Neural progenitor cell (in vitro differentiated cells): ENCODE results near the gene EPHB4. TPM values are rescaled to one million over a fixed set of nuclear protein-coding genes. Genes with fewer than 3 reads are reported as not detected.

Source experiments
- DNase-seq: peaks from one replicate; pipeline ENCODE4 v3.0.0-alpha.2; 2016; ENCODE audit warnings: low spot score
- H2AFZ ChIP-seq: fragments of 200-600 bp; sonication (generic); replicated peaks from 2 replicates; pipeline ENCODE4 v1.6.1; 2016; ENCODE audit warnings: antibody characterized with exemption
- H3F3A ChIP-seq: fragments of 200-600 bp; sonication (generic); 2 replicates; pipeline ENCODE4 v1.6.1; 2016; ENCODE audit warnings: antibody characterized with exemption, low read depth
- H3K27ac ChIP-seq: fragments of 200-600 bp; sonication (generic); 2 replicates; pipeline ENCODE4 v1.5.1; 2016; ENCODE audit warnings: mild to moderate bottlenecking
- H3K27me3 ChIP-seq: fragments of 200-600 bp; sonication (generic); 2 replicates; pipeline ENCODE4 v1.6.1; 2016; ENCODE audit warnings: mild to moderate bottlenecking, moderate library complexity
- H3K36me3 ChIP-seq: fragments of 200-600 bp; sonication (generic); 2 replicates; pipeline ENCODE4 v1.5.1; 2016
- H3K4me1 ChIP-seq: fragments of 200-600 bp; sonication (generic); 2 replicates; pipeline ENCODE4 v1.6.1; 2016; ENCODE audit warnings: mixed run types
- H3K4me2 ChIP-seq: fragments of 200-600 bp; sonication (generic); 2 replicates; pipeline ENCODE4 v1.6.1; 2016
- H3K4me3 ChIP-seq: fragments of 200-600 bp; sonication (generic); 2 replicates; pipeline ENCODE4 v1.5.1; 2016
- H3K79me2 ChIP-seq: fragments of 200-600 bp; sonication (generic); 2 replicates; pipeline ENCODE4 v1.6.1; 2016; ENCODE audit warnings: low read depth
- H3K9ac ChIP-seq: fragments of 200-600 bp; sonication (generic); 2 replicates; pipeline ENCODE4 v1.6.1; 2016
- H3K9me3 ChIP-seq: fragments of 200-600 bp; sonication (generic); 2 replicates; pipeline ENCODE4 v1.5.1; 2016; ENCODE audit warnings: low read depth
- H4K20me1 ChIP-seq: fragments of 200-600 bp; sonication (generic); 2 replicates; pipeline ENCODE4 v1.6.1; 2016; ENCODE audit warnings: low read depth
- H3K27ac Mint-ChIP-seq: 3 replicates; pipeline ENCODE4 v1.8.0; 2021; ENCODE audit warnings: mixed read lengths
- H3K27me3 Mint-ChIP-seq: 2 replicates; pipeline ENCODE4 v1.8.0; 2022; ENCODE audit warnings: low read depth, mild to moderate bottlenecking, inconsistent platforms, moderate library complexity, mixed read lengths; ENCODE audit not compliant: insufficient read depth
- H3K36me3 Mint-ChIP-seq: 3 replicates; pipeline ENCODE4 v1.8.0; 2021; ENCODE audit warnings: mixed read lengths
- H3K4me1 Mint-ChIP-seq: 3 replicates; pipeline ENCODE4 v1.8.0; 2021; ENCODE audit warnings: mixed read lengths
- H3K4me3 Mint-ChIP-seq: 3 replicates; pipeline ENCODE4 v1.8.0; 2021; ENCODE audit warnings: mild to moderate bottlenecking, moderate library complexity, mixed read lengths
- H3K9me3 Mint-ChIP-seq: 3 replicates; pipeline ENCODE4 v1.8.0; 2020; ENCODE audit warnings: mixed read lengths
- CTCF ChIP-seq: fragments of 200-600 bp; sonication (generic); IDR thresholded peaks from 2 replicates; pipeline ENCODE4 v1.5.1; 2017; ENCODE audit warnings: antibody characterized with exemption, mild to moderate bottlenecking
- EZH2 ChIP-seq: fragments of 200-600 bp; sonication (generic); IDR thresholded peaks from 2 replicates; pipeline ENCODE4 v1.6.1; 2017; ENCODE audit warnings: antibody characterized with exemption, mild to moderate bottlenecking, moderate library complexity
- EZH2phosphoT487 ChIP-seq: fragments of 200-600 bp; sonication (generic); IDR thresholded peaks from 2 replicates; pipeline ENCODE4 v1.6.1; 2017; ENCODE audit warnings: antibody characterized with exemption
- total RNA-seq: library from RNA; depleted of rRNA; stranded (reverse); fragments of >200 nt; gene quantifications from 2 replicates; pipeline ENCODE4 v1.2.3, GENCODE V29; 2015; ENCODE audit warnings: low replicate concordance

Gene EPHB4
- total RNA-seq, 1 donor from 2014 or later, result 66.5 TPM

- Histone ChIP-seq H3K27me3 (no peaks in the 10 kb centered on the region), H3K9me3 (no peaks in the 10 kb centered on the region), H3K4me1 (peaks cover 8% of the 10 kb centered on the region), H3K4me3 (no peak overlapping the region), H3K9ac (no peak overlapping the region), H3F3A (peaks cover 43% of the 10 kb centered on the region), H4K20me1 (peaks cover 6% of the 10 kb centered on the region), H3K4me2 (no peak overlapping the region), H3K79me2 (no peaks in the 10 kb centered on the region), H2AFZ (no peak overlapping the region), H3K36me3 (no peaks in the 10 kb centered on the region), H3K27ac (no peak overlapping the region)
- Mint-ChIP-seq H3K4me1 (peaks cover 9% of the 10 kb centered on the region), H3K27ac (peak overlapping the region; percentile 16), H3K36me3 (peaks cover 25% of the 10 kb centered on the region), H3K9me3 (no peaks in the 10 kb centered on the region), H3K4me3 (no peak overlapping the region), H3K27me3 (peaks cover 12% of the 10 kb centered on the region)
- no peak for TF ChIP-seq EZH2
- TF ChIP-seq EZH2phosphoT487, result no peak
- no peak for TF ChIP-seq CTCF
- DNase-seq, result no peak
These were observed 24.4 kb downstream of the EPHB4 start for GRCh38 chr7:100802951-100803350.

- no peak overlapping the region for H3K4me2 ChIP-seq
- TF ChIP-seq EZH2 (no peak), CTCF (no peak)
- H3K4me1 ChIP-seq, result peaks cover 8% of the 10 kb centered on the region
- H3K4me3 Mint-ChIP-seq, result no peak overlapping the region
- H3K27me3 Mint-ChIP-seq, result peaks cover 12% of the 10 kb centered on the region
- H3K27me3 ChIP-seq, result no peaks in the 10 kb centered on the region
- H2AFZ ChIP-seq, result no peak overlapping the region
- H3K4me3 ChIP-seq, result no peak overlapping the region
- no peak overlapping the region for H3K9ac ChIP-seq
- H3K27ac ChIP-seq, result no peak overlapping the region
- DNase-seq, result no peak
- no peaks in the 10 kb centered on the region for H3K36me3 ChIP-seq
- peaks cover 42% of the 10 kb centered on the region for H3F3A ChIP-seq
- no peaks in the 10 kb centered on the region for H3K79me2 ChIP-seq
- H3K27ac Mint-ChIP-seq, result no peak overlapping the region
- peaks cover 9% of the 10 kb centered on the region for H3K4me1 Mint-ChIP-seq
- peaks cover 6% of the 10 kb centered on the region for H4K20me1 ChIP-seq
- H3K9me3 Mint-ChIP-seq, result no peaks in the 10 kb centered on the region
- H3K9me3 ChIP-seq, result no peaks in the 10 kb centered on the region
- H3K36me3 Mint-ChIP-seq, result peaks cover 17% of the 10 kb centered on the region
These were observed 25.3 kb downstream of the EPHB4 start for GRCh38 chr7:100801833-100802568.

- TF ChIP-seq EZH2phosphoT487 (no peak), EZH2 (no peak), CTCF (peak; percentile 73)
- Mint-ChIP-seq H3K36me3 (peaks cover 9% of the 10 kb centered on the region), H3K9me3 (no peaks in the 10 kb centered on the region), H3K4me1 (peaks cover 9% of the 10 kb centered on the region), H3K27ac (no peak overlapping the region), H3K27me3 (peaks cover 15% of the 10 kb centered on the region), H3K4me3 (peak overlapping the region; percentile 69)
- Histone ChIP-seq H3K9me3 (no peaks in the 10 kb centered on the region), H3K27me3 (no peaks in the 10 kb centered on the region), H3K4me2 (no peak overlapping the region), H3K79me2 (no peaks in the 10 kb centered on the region), H3F3A (peaks cover 37% of the 10 kb centered on the region), H3K4me3 (no peak overlapping the region), H4K20me1 (peaks cover 6% of the 10 kb centered on the region), H3K4me1 (peaks cover 12% of the 10 kb centered on the region), H2AFZ (no peak overlapping the region), H3K27ac (no peak overlapping the region), H3K9ac (no peak overlapping the region), H3K36me3 (no peaks in the 10 kb centered on the region)
- peak; percentile 79 for DNase-seq
These were observed 28.1 kb downstream of the EPHB4 start for GRCh38 chr7:100799037-100799896.
